ENCODE measurements around the gene PARVA. TPM values are rescaled to one million over a fixed set of nuclear protein-coding genes. Genes with fewer than 3 reads are reported as not detected.
"Not testable (repeated sequence)": the region's sequence is repeated elsewhere in the genome, so short reads cannot be mapped to it uniquely, and the experiment has no call there.

Gene PARVA
- total and polyA plus RNA-seq, 7 donors, result 15.7 to 195 (median 110) TPM

DNA sequence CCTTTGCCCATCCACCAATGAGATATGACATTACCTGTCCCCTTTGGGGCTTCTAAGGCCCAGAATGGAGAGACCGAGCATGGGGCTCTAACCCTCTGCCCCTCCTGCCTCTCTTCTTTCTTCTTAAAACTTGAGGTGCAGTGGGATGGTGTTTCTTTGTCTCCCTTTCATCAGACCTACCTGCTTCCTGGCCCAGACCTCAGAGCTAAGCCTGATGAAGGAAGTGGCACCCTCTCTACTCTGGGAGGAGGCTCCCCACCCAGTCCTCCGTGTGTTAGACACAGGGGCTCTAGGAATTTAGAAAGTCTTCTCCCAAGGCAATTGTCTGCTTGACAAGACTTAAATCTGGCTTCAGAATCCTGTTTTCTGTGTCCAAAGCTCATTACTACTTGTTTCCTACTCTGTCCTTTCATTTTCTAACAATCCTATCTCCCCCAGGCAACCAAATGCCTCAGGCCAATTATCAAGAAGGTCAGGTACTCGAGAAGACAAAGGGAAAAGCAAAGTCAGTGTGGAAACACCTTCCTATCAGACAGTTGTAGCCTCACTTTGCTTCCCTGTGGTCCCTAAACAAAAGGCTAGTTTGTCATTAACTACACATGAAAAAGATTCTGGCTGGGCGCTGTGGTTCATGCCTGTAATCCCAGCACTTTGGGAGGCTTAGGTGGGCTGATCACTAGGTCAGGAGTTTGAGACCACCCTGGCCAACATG, 20.3 kb upstream of the PARVA start:
- no peak overlapping the region for H3K4me3 ChIP-seq
- intact Hi-C loops (cut with DNase I), result no loop called here
- H3K36me3 ChIP-seq, result no peaks in the 10 kb centered on the region
- no peak for DNase-seq
- no peak overlapping the region for H3K27ac ChIP-seq
- WGBS, 2 donors, result 57 to 64% methylated on average over 4 of the region's 4 CpGs
- TF ChIP-seq, protein P1, sequence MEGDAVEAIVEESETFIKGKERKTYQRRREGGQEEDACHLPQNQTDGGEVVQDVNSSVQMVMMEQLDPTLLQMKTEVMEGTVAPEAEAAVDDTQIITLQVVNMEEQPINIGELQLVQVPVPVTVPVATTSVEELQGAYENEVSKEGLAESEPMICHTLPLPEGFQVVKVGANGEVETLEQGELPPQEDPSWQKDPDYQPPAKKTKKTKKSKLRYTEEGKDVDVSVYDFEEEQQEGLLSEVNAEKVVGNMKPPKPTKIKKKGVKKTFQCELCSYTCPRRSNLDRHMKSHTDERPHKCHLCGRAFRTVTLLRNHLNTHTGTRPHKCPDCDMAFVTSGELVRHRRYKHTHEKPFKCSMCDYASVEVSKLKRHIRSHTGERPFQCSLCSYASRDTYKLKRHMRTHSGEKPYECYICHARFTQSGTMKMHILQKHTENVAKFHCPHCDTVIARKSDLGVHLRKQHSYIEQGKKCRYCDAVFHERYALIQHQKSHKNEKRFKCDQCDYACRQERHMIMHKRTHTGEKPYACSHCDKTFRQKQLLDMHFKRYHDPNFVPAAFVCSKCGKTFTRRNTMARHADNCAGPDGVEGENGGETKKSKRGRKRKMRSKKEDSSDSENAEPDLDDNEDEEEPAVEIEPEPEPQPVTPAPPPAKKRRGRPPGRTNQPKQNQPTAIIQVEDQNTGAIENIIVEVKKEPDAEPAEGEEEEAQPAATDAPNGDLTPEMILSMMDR (IDR thresholded peaks at IDR 0.05), result no peak
- TF ChIP-seq POLR2AphosphoS5 (IDR thresholded peaks at IDR 0.05) (no peak), EP300 (IDR thresholded peaks at IDR 0.05) (no peak), POLR2A (IDR thresholded peaks at IDR 0.05) (no peak)
- H3K9me3 ChIP-seq, result no peaks in the 10 kb centered on the region
- H3K27me3 ChIP-seq, result no peaks in the 10 kb centered on the region
- H3K4me1 ChIP-seq, result peaks cover 0 to 27% (median 20%) of the 10 kb centered on the region in 4 donors

DNA sequence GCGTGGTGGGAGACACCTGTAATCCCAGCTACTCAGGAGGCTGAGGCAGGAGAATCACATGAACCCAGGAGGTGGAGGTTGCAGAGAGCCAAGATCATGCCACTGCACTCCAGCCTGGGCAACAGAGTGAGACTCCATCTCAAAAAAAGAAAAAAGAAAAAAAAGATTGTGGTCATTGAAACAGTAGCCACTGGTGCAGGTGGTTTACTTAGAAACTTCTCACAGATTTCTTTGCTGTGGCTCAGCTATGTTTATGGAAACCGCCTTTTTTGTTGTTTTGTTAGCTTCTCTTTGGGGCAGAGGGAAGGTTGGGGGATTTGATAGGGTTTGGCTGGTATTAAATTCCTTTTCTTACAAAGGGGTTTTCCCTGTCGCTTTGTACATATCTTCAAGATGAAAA, 19.7 kb upstream of the PARVA start:
- 68 to 84% methylated on average over 3 of the region's 3 CpGs for WGBS, 2 donors
- H3K9me3 ChIP-seq; H3K4me3 ChIP-seq; DNase-seq; H3K27ac ChIP-seq; H3K27me3 ChIP-seq; H3K36me3 ChIP-seq; intact Hi-C loops (cut with DNase I): not testable (repeated sequence)
- H3K4me1 ChIP-seq, result peaks cover 0 to 28% (median 20%) of the 10 kb centered on the region in 4 donors

DNA sequence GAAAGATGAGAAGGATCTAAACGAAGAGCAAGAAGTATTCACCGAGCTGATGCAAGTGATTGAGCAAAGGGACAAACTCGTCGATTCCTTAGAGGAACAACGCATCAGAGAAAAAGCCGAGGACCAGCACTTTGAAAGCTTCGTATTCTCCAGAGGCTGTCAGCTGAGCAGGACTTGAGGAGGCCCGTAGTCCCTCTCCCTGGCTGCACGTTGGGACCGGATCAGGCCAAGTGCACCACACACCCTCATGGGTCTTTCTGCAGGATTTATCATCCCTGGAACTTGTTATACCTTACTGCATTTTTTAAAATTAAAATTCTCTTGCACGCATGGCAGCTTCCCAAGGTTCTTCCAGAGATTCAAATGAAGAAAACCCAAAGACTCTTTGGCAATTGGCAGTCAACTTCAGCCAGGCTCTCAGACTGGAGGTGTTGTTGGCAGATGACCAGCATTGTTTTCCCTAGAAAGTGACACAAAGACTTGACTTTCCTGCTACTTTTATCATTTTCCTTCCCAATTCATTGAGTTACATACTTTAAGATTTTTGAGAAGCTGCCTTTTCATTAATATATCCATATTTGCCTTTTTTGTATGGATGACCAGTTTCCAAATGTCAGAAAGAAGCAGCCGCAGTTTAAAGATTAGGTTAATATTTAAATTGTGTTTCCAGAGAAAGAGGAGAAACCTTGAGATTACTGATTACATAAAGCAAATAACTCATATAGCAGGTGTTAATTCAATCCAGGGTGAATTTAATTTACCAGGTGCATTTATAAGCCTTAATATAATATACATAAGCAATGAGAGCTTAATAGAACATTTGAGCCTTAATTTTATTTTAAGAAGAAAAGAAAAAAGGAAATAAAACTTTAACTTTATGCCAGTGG, 18.8 kb upstream of the PARVA start:
- intact Hi-C loops (cut with DNase I), result no loop called here
- H3K27me3 ChIP-seq, result no peaks in the 10 kb centered on the region
- H3K36me3 ChIP-seq, result no peaks in the 10 kb centered on the region
- no peak overlapping the region for H3K4me3 ChIP-seq
- no peak for DNase-seq
- no peak overlapping the region for H3K27ac ChIP-seq
- WGBS, 2 donors, result 67 to 90% methylated on average over 12 of the region's 12 CpGs
- no peaks in the 10 kb centered on the region for H3K9me3 ChIP-seq
- peaks cover 0 to 28% (median 20%) of the 10 kb centered on the region in 4 donors for H3K4me1 ChIP-seq
- TF ChIP-seq, protein P1 (IDR thresholded peaks at IDR 0.05), result no peak
- TF ChIP-seq POLR2AphosphoS5 (IDR thresholded peaks at IDR 0.05) (no peak), EP300 (IDR thresholded peaks at IDR 0.05) (no peak), POLR2A (IDR thresholded peaks at IDR 0.05) (no peak)

DNA sequence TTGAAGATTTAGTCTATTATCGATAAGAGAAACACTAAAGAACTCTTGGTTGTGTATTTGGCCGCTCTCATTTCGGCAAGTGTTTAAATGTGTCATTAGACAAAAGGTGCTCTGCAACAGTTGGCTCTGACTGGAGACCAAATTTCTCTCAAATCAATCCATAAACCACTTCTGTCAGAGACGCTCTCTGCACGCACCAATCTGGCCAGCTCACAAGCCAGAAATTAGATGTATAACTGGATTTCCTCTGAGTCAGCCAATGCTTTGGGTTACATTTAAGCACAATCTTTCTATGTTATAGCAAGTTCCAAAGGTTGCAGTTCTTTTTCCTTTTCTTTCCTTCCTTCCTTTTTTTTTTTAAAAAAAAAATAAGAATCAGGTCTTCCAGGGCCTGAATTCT, 17.6 kb upstream of the PARVA start:
- peak overlapping the region in 1 of 4 donors; percentile 71 for H3K27ac ChIP-seq
- 94% methylated on average over 5 of the region's 5 CpGs for WGBS, 2 donors
- TF ChIP-seq, protein P1 (IDR thresholded peaks at IDR 0.05), result no peak
- TF ChIP-seq EP300 (IDR thresholded peaks at IDR 0.05) (no peak), POLR2A (IDR thresholded peaks at IDR 0.05) (no peak), POLR2AphosphoS5 (IDR thresholded peaks at IDR 0.05) (no peak)
- intact Hi-C loops (cut with DNase I), result loop anchor here (10.0 kb wide), 1 partner anchor 995 kb away; no protein-coding TSS in a partner anchor
- no peaks in the 10 kb centered on the region for H3K36me3 ChIP-seq
- H3K27me3 ChIP-seq, result no peaks in the 10 kb centered on the region
- no peaks in the 10 kb centered on the region for H3K9me3 ChIP-seq
- no peak for DNase-seq
- H3K4me3 ChIP-seq, result no peak overlapping the region
- peaks cover 0 to 28% (median 20%) of the 10 kb centered on the region in 4 donors for H3K4me1 ChIP-seq

DNA sequence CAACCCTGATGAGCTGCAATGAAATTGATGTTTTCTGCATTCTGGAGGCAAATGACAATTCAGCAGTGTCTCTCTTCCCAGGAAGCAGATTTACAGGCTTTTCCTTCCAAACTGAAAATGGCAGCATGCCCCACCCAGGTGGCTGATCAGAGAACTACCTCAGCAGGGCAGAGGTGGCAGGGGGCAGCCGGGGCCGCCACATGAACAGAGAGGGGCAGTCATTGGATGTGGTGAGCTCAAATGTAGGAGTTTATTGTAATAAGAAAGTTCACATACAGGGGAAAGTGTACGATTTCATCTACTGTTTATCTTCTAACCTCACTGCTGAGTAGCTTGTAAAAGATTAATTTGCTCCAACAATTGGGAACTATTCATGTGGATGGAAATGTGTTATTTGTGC, 15.7 kb upstream of the PARVA start:
- H3K9me3 ChIP-seq, result no peaks in the 10 kb centered on the region
- WGBS, 2 donors, result 36 to 68% methylated on average over 3 of the region's 3 CpGs
- intact Hi-C loops (cut with DNase I), result loop anchor here (10.0 kb wide), 1 partner anchor 993 kb away; no protein-coding TSS in a partner anchor
- no peak for DNase-seq
- H3K27ac ChIP-seq, result peak overlapping the region in 3 of 4 donors; percentile 57 to 71 (median 67)
- no peaks in the 10 kb centered on the region for H3K36me3 ChIP-seq
- H3K4me3 ChIP-seq, result no peak overlapping the region
- H3K27me3 ChIP-seq, result no peaks in the 10 kb centered on the region
- TF ChIP-seq EP300 (IDR thresholded peaks at IDR 0.05) (no peak), POLR2A (IDR thresholded peaks at IDR 0.05) (no peak), POLR2AphosphoS5 (IDR thresholded peaks at IDR 0.05) (no peak)
- TF ChIP-seq, protein P1 (IDR thresholded peaks at IDR 0.05), result no peak
- H3K4me1 ChIP-seq, result peaks cover 0 to 36% (median 27%) of the 10 kb centered on the region in 4 donors

Data from sigmoid colon (tissue), 7 donors.